Amniotic stem cell (primary cell): Measurements from ENCODE around the gene RBM45.
"Not testable (repeated sequence)": the region's sequence is repeated elsewhere in the genome, so short reads cannot be mapped to it uniquely, and the experiment has no call there.

Experiments
- DNase-seq: peaks from one replicate; lab custom pipeline; 2025; lab: John Stamatoyannopoulos, UW

Gene RBM45

DNA sequence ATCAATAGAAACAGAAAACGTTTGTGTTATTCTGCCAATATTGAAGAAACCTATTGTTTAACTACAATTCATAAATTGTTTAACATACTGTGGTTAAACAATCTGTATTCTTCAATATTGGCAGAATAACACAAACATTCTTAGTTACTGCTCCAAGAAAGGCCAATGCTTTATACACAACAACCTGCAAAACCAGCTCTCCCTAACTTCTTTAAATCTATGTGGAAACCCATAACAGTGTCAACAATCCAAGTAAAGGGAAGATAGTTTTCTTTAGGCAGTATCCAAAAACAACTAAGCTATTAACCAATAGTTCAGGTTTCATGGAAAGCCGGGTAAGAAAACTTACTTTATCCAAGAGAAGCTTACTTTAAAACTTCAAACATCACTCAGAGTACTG, 6.2 kb upstream of the RBM45 start:
- no peak for DNase-seq

DNA sequence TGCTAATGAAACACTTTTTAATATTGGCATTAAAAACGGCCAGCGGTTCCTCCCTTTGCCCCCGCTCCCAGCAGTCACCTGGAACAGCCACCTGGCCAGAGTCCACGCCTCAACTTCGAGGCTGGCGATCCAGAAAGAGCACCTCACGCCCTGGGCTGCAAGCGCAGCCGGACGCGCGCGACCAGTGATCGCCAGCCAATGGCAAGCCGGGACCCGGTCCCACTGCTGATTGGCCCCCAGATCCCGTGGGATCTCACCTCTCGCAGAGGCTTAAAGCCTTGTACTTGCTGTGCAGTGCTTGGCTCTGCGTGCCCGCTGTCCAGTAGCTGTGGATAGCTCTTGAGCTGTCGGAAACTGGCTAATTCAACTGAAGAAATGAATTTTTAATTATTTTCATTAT, 4.1 kb upstream of the RBM45 start:
- no peak for DNase-seq

DNA sequence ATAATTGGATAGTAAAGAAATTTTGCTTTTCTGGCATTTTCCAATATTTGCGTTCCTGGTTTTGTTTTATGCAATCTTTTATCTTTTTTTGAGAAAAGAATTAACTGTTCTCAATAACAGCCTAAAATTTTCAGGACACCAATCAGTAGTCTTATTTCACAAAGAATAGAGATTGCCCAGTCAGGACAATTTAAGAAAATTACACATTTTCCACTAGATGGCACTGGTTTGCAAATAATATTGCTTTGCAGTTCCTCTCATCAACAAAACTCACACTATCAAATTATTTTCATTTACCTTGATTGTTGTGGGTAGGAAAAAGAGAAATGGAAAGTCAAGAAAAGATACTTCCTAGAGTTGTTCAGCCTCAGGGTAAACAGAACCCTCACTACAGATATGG, 2.4 kb upstream of the RBM45 start:
- peak; percentile 22 for DNase-seq

DNA sequence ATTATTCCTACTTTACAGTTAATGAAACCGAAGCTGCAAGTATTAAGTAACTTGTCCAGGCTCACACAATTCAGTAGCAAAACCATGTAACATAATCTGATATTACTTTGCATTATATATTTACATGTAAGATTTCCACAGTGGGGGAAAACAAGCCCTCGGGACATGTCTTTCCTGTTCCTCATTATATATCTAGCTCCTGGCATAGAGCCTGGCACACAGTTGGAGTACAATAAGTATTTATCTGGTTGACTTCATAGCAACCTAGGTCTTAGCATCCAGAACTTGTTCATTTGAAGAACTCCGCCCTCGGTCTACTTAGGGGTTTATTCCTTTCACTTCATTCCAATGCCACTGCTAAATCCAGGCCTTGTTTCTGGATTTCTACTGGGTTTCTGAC, 1.6 kb upstream of the RBM45 start:
- DNase-seq = no peak

DNA sequence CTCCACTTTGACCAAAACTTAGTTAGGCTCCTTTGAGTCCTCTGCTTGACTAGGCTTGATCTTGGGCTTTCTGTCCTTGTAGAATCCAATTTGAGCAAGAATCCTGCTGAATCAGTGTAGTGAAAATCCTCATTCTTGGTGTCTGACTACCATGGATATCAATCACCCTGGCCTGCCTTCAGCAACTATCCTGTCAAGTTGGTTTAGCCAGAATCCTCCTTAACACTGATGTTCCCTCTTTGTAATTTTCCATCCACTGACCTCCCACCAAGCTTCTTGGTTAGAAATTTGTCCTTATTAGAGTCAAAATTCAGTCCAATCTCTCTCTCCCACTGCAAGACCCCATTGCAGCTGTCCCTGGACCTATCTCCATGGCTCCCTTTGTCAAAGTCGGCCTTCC, 494 bp upstream of the RBM45 start:
- no peak for DNase-seq

DNA sequence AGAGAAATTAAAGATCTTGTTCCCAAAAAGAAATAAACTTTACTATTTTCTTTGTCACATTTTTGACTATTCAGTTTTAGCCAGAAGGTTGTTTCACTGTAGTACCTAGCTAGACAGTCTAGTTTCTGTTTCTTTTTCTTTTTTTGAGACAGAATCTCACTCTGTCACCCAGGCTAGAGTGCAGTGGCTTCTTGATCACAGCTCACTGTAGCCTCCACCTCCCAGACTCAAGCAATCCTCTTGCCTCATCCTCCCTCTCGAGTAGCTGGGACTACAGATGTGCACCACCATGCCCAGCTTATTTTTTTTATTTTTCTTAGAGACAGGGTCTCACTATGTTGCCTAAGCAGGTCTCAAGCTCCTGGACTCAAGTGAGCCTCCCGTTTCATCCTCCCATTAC, 2.2 kb downstream of the RBM45 start:
- no peak for DNase-seq

DNA sequence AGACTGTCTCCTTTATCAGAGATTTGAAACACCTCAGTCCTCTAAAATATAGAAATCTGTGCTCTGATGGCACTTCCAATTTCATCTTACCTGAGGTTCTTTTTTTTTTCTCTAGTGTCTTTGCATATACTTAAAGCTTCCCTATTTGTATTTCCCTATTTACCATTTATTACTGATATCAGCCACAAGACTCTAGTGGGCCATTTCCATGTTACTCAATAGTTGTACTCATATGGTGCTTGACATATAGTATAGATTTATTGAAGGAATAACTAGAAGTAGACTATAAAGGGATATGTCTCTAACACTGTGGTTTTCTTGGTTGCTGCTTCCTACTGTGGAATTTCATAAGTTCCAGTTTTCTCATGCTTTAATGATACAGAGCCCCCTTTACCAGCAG, 3.0 kb downstream of the RBM45 start:
- DNase-seq = no peak

DNA sequence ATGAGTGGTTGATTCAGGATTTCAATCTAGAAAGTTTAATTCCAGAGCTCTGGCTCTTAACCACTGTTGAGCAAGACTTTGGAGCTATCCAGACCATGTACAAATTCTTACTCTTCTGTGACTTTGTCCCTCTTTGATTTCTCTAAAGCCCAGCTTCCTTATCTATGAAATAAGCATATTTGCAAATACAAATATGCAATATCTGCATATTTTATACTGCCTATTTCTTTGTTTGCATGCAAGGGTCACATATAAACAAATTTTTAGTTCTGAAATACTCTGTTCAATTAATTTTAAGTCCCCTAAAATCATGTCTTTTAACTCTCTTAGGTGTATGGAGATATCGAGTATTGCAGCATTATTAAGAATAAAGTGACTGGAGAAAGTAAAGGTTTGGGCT, 5.5 kb downstream of the RBM45 start:
- no peak for DNase-seq

DNA sequence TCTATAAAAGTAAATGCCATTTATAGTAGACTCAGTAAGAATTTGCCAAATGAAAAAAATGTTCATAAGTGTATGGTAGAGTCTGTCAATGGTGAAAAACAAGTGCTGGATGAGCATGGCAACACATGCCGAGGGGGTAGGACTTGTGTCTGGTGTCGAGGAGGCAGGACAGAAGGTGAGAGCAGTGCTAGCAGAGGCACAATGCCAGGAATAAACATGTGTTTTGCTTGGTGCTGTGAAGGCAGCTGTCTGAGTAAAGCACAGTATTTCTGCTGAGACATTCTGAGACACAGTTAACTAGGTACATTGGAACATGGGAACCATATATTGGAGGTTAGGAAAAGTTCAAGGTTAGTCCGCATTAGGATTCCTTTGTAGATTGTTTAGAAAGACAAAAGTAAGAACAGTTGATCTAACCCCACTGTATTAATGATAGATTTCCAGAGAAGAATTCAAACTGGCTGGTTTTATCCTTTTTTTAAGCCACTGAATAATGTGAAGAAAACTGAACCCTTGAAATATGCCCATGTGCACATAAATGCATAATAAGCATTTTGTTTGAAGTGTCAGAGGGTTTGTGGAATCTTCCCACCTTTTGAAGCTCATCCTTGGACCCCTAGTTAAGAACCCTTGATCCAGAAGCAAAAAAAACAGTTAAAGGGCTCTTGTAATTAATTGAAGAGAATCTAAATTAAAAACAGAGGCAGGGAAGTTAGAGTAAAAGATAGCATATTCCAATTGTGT, 7.1 kb downstream of the RBM45 start:
- no peak for DNase-seq

DNA sequence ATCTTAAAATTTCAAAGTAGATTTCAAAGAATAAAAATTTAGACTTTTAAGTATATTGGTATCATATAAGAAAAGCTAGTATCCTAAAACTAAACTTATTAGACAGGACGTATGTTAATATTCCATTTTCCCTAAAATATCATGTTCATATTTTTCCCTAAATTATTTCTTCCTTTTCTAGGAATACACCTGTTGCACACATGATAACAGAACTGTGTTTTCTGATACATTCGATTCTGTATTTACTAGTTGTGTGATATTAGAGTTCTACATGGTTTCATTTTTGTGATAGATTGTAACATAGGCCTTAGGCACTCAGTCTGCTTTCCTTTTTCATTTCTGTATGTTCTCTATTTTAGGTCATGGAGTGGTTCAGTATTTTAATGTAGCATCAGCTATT, 10.9 kb downstream of the RBM45 start:
- no peak for DNase-seq

DNA sequence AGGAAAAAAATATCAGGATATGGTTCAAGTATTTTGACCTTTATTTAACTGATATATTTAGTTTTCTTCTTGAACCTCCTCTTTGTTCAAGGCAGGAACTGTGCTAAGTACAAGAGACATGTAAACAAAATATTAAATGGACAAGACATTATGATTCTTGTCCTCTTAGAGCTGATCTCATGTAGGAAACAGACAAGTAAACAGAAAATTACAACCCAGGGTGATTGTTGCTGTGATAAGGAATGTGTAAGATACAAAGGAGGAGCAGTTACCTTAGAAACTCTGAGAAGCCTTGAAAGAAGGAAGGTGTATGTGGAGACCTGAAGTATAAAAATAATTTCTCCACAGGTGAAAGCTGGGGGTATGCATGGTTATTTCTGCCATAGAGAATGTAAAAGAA, 12.9 kb downstream of the RBM45 start:
- DNase-seq = no peak

DNA sequence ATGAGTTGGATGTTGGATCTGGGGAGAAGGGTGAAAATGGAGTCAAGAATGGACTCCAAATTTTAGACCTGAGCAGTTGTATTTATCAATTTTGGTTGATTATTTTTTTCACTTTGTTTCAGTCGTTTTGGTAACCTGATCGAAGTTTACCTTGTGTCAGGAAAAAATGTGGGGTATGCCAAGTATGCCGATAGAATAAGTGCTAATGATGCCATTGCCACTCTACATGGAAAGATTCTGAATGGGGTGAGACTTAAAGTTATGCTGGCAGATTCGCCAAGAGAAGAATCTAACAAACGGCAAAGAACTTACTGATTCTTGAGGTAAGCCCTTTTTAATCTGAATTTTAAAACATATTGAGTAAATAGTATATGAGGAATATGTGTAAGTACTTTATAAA, 13.6 kb downstream of the RBM45 start:
- DNase-seq = no peak

DNA sequence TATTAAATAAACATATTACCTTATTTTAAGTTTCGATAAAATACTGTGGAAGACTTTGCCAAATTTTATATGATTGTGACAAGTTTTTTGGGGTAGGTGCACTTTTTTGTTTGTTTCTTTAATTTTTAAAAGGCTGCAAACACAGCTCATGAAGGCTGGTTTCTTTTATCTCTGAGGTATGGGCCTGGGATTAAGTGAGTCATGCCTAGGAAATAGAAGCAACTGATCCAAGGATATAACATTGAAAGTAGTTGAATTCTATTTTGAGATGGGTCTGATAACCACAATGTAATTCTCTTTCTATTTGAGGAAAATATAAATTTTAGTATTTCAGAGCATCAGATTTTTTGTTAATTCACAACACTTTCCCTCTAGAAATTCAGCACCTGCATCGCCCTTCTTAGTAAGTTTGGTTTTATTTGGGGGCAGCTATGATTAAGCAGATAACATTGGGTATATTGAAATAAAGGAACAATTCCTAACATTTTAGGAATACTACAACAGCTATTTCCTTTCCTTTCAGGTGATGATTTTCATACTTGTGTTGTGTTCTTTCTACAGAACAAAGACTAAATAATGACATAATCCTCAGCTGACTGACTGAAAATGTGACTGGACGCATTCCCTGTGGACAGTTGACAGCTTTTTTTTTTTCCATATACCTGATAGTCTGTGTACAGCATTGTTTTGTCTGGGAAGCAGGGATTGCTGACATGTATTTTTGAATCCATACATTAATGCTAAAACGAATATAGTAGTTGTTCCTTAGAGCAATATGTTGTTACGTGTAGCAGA, 16.8 kb downstream of the RBM45 start:
- DNase-seq = no peak

DNA sequence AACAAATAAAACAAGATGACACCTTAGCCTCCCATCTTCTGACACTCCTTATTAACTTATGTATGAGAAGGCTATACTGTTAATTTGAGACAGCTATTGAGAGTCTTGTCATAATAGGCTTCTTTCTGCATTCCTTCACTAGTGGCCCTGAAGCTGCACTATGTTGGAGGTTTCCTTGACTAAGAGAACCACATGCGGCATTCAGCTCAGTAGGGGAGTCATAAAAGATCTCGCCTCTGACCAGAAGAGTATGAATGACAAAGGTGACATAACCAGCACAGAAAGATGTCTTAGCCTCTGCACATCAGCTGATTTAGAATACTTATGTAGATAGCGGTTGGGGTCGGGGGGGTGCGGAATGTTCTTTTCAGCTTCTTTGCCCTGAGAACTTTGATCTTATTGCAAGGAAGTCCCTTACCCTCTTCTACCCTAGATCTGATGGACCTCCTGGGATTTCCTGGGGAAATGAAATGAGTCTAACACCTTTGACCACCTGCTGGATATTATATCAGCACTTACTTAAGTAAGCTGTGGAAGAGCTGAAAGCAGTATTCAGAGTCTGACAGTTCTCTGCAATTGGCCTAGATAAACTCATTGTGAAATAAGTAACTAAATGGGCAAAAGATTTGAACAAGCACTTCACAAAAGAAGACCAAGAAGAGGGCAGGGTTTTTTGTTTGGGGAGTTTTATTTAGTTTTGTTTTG, 24.2 kb downstream of the RBM45 start:
- no peak for DNase-seq

DNA sequence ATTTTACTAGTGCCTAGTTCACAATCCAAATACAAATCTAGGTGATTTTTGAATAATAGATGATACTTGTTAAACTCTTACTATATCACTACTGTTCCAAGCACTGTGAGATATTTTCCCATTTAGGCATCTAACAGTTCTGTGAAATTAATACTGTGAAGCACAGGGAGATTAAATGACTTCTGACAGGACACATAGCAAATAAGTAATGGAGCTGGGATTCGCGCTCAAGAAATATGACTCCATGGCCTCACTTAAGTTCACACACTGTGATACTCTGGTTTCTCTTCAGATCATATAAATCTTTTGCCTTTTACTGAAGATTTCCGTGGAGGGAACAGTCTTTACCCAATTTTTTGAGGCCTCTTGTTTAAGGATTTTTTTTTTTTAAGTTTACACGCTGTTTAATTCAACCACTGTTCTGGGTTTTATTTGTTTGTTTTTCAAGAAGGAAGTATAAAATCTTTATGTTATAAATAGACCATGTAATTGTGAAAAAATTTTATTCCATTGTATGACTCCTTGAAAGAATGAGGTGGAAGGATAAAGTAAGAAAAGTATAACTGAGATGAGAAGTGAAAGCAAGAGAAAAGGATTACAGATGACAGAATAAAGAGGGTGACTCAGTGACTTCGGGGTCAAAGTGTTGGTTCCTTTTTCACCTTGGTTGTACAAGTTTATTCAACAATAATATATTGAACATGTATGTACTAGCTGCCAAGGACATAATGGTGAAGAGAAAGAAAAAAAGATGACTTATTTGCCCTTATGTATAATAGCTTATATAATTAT, 30.2 kb downstream of the RBM45 start:
- DNase-seq = no peak

DNA sequence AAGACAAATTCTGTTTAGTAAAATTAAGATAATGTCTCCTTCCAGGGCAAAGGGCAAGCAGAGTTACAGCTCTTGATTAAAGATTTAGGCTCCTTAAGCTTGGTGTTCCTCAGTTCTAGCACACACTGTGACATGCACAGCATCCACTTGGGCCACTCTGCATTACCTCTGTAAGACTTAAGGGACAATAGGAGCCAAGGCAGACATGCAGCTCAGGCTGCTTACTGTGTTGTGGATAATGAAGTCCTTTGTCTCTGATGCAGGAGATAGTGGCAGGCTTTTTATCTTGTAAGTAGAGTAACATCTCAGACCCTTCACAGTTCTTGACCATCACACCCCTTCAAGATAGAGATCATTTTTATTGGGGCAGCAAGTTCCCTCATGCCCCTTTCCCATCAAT, 31.2 kb downstream of the RBM45 start:
- DNase-seq = no peak

DNA sequence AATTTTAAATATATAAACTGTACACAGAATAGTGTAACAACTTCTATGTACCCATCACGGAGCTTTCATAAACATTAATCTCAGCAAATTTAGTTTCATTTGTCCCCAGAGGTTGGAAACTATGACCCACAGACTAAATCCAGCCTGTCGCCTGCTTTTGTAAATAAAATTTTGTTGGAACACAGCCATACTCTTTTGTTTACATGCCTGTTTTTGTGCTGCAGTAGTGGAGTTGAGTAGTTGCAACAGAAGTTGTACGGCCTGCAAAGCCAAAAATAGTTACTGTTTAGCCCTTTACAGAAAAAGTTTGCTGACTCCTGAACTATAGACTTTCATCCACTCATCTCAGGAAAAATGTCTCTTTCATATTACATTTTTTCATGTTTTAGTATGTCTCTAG, 39.8 kb downstream of the RBM45 start:
- no peak for DNase-seq

DNA sequence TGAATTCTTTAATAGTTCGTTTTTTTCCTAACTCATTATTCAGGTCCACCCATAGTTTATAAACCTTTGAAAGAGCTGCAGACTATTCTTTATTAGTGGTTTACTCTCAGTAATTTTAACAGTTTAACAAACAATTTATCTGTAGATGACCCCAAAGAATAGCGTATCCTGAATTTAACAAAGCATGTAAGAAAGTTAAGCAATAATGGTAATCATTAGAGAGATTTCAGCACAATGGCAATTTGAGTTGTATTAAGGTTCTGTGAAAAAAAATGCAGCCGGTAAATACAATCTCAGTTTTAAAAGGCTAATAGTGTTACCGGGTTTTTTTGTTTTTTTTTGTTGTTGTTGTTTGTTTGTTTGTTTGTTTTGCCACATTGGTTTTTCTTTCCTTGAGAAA, 40.3 kb downstream of the RBM45 start:
- DNase-seq = no peak

DNA sequence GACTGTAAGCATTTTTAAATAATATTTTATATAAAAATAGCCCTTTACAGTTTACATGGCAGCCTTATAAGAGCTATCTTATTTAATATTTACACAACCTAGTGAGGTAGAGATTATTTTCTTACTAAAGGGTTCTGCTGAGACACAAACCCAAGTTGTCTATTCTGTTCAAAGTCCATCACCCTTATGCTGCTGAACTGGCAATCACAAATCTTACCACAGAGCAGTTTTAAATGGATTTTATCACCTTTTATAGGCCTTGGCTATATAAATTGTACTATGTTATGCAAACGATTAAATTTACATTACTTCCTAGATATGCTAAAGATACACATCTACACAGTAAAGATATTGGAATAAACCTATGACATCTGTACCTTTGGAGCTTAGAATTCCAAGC, 40.7 kb downstream of the RBM45 start:
- no peak for DNase-seq

DNA sequence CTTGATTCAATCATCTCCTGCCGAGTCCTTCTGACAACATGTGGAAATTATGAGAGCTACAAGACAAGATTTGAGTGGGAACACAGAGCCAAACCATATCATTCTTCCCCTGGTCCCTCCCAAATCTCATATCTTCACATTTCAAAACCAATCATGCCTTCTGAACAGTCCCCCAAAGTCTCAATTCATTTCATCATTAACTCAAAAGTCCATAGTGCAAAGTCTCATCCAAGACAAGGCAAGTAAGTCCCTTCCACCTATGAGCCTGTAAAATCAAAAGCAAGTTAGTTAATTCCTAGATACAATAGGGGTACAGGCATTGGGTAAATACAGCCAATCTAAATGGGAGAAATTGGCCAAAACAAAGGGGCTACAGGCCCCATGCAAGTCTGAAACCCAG, 41.6 kb downstream of the RBM45 start:
- DNase-seq = not testable (repeated sequence)

DNA sequence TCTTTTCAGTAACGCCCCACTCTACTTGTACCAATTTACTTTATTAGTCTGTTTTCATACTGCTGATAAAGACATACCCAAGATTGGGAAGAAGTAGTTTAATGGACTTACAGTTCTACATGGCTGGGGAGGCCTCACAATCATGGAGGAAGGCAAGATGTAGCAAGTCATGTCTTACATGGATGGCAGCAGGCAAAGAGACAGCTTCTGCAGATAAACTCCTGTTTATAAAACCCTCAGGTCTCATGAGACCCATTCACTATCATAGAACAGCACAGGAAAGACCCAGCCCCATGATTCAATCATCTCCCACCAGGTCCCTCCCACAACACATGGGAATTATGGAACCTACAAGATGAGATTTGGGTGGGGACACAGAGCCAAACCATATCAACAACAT, 43.3 kb downstream of the RBM45 start:
- DNase-seq = no peak

DNA sequence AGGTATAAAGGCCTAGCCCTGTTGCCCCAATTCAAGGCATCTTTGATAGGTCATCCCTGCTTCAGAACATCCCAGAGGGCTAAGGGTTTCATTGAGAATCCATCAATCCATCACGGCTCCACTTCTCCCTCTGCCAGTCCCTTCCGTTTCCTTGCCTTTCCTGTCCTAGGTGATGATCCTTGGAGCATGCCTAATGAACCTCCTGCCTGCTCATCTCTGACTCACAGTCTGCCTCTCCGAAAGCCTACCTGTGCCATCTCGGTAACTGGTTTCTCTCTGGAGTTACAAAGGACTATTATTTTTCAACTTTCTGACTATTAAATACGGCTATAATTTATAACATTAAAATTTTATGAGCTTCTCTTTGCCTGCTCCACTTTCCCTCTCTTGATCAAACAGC, 45.3 kb downstream of the RBM45 start:
- DNase-seq = no peak
